HG03135 (cell line): ENCODE results near the gene SVIP.

Experiments used
- ATAC-seq: cut with Tn5 transposase; IDR thresholded peaks from one replicate; pipeline ENCODE4 v1.9.1; 2021; ENCODE audit warnings: mild to moderate bottlenecking, moderate library complexity; ENCODE audit not compliant: unreplicated experiment

SVIP gene

GRCh38 chr11:22829231-22830081, at the start of gene SVIP:
TSS of gene SVIP (minus strand) at chr11:22829801. CDS start at chr11:22829748, 53 bp downstream.
- ATAC-seq, result peak; percentile 96

- ATAC-seq, result no peak
Measured at GRCh38 chr11:22878604-22879003, 49.0 kb upstream of the SVIP start.

- no peak for ATAC-seq
Measured at GRCh38 chr11:22878039-22878438, 48.4 kb upstream of the SVIP start.

- ATAC-seq, result peak; percentile 99
Measured at GRCh38 chr11:22875869-22876473, 46.4 kb upstream of the SVIP start.

GRCh38 chr11:22869325-22869724, 39.7 kb upstream of the SVIP start:
- no peak for ATAC-seq

- no peak for ATAC-seq
Measured at GRCh38 chr11:22860241-22860640, 30.6 kb upstream of the SVIP start, which contains the start of gene CCDC179. TSS of gene CCDC179 (minus strand) at chr11:22860474. CDS start at chr11:22860421, 53 bp downstream.

GRCh38 chr11:22859756-22860155, 30.2 kb upstream of the SVIP start:
- ATAC-seq, result no peak

GRCh38 chr11:22851477-22851876, 21.9 kb upstream of the SVIP start:
- ATAC-seq, result no peak

GRCh38 chr11:22846726-22847125, 17.1 kb upstream of the SVIP start:
- ATAC-seq, result no peak

GRCh38 chr11:22832315-22833015, 2.9 kb upstream of the SVIP start:
- no peak for ATAC-seq

- ATAC-seq, result no peak
Measured at GRCh38 chr11:22830082-22830414, 447 bp upstream of the SVIP start.

- no peak for ATAC-seq
Measured at GRCh38 chr11:22828373-22828772, 1.2 kb downstream of the SVIP start.

GRCh38 chr11:22822203-22822602, 7.4 kb downstream of the SVIP start:
- no peak for ATAC-seq

- ATAC-seq, result no peak
Measured at GRCh38 chr11:22809893-22810292, 19.7 kb downstream of the SVIP start.

- ATAC-seq, result peak; percentile 26
Measured at GRCh38 chr11:22808571-22809197, 20.9 kb downstream of the SVIP start.

GRCh38 chr11:22807855-22808570, 21.6 kb downstream of the SVIP start:
- peak; percentile 94 for ATAC-seq

- no peak for ATAC-seq
Measured at GRCh38 chr11:22807391-22807790, 22.2 kb downstream of the SVIP start.

- ATAC-seq, result no peak
Measured at GRCh38 chr11:22802861-22803260, 26.7 kb downstream of the SVIP start.

- ATAC-seq, result no peak
Measured at GRCh38 chr11:22800482-22800881, 29.1 kb downstream of the SVIP start.

GRCh38 chr11:22798901-22799300, 30.7 kb downstream of the SVIP start:
- no peak for ATAC-seq

GRCh38 chr11:22797047-22797446, 32.6 kb downstream of the SVIP start:
- ATAC-seq, result no peak
